ENCODE data around the gene C10orf62.
"Not testable (repeated sequence)": the region's sequence is repeated elsewhere in the genome, so short reads cannot be mapped to it uniquely, and the experiment has no call there.

C10orf62 gene

GRCh38 chr10:97589479-97589878 is at the start of gene C10orf62:
C10orf62 (plus strand) TSS chr10:97589721; CDS start chr10:97589898, 177 bp downstream.
- no peak for DNase-seq

- DNase-seq, result no peak
Observed at GRCh38 chr10:97540669-97541500, 48.6 kb upstream of the C10orf62 start.

GRCh38 chr10:97542169-97543024 is 47.1 kb upstream of the C10orf62 start:
- DNase-seq, result no peak

GRCh38 chr10:97543025-97543546 is 46.4 kb upstream of the C10orf62 start:
- no peak for DNase-seq

GRCh38 chr10:97546456-97547270 is 42.9 kb upstream of the C10orf62 start:
- DNase-seq, result no peak

- no peak for DNase-seq
Observed at GRCh38 chr10:97547271-97547600, 42.3 kb upstream of the C10orf62 start.

GRCh38 chr10:97547962-97548361 is 41.6 kb upstream of the C10orf62 start:
- DNase-seq, result no peak

GRCh38 chr10:97548828-97549455 is 40.6 kb upstream of the C10orf62 start:
- no peak for DNase-seq

- DNase-seq, result no peak
Observed at GRCh38 chr10:97549587-97550322, 39.8 kb upstream of the C10orf62 start.

GRCh38 chr10:97550336-97551149 is 39.0 kb upstream of the C10orf62 start:
- no peak for DNase-seq

- no peak for DNase-seq
Observed at GRCh38 chr10:97551271-97551670, 38.2 kb upstream of the C10orf62 start.

- DNase-seq, result peak; percentile 27
Observed at GRCh38 chr10:97553575-97554031, 35.9 kb upstream of the C10orf62 start.

- DNase-seq, result not testable (repeated sequence)
Observed at GRCh38 chr10:97554336-97554735, 35.2 kb upstream of the C10orf62 start.

- not testable (repeated sequence) for DNase-seq
Observed at GRCh38 chr10:97555541-97555940, 34.0 kb upstream of the C10orf62 start.

GRCh38 chr10:97560731-97561381 is 28.7 kb upstream of the C10orf62 start:
- DNase-seq, result not testable (repeated sequence)

GRCh38 chr10:97561386-97562077 is 28.0 kb upstream of the C10orf62 start:
- not testable (repeated sequence) for DNase-seq

GRCh38 chr10:97562329-97562728 is 27.2 kb upstream of the C10orf62 start:
- DNase-seq, result not testable (repeated sequence)

GRCh38 chr10:97563337-97563736 is 26.2 kb upstream of the C10orf62 start:
- DNase-seq, result no peak

GRCh38 chr10:97564776-97565175 is 24.7 kb upstream of the C10orf62 start:
- no peak for DNase-seq
